Neural progenitor cell (in vitro differentiated cells): Measurements from ENCODE around the gene OR13H1. TPM values are rescaled to one million over a fixed set of nuclear protein-coding genes. Genes with fewer than 3 reads are reported as not detected.

Experiments
- DNase-seq: peaks from one replicate; pipeline ENCODE4 v3.0.0-alpha.2; 2016; ENCODE audit warnings: low spot score
- H2AFZ ChIP-seq: fragments of 200-600 bp; sonication (generic); replicated peaks from 2 replicates; pipeline ENCODE4 v1.6.1; 2016; ENCODE audit warnings: antibody characterized with exemption
- H3F3A ChIP-seq: fragments of 200-600 bp; sonication (generic); 2 replicates; pipeline ENCODE4 v1.6.1; 2016; ENCODE audit warnings: antibody characterized with exemption, low read depth
- H3K27ac ChIP-seq: fragments of 200-600 bp; sonication (generic); 2 replicates; pipeline ENCODE4 v1.5.1; 2016; ENCODE audit warnings: mild to moderate bottlenecking
- H3K27me3 ChIP-seq: fragments of 200-600 bp; sonication (generic); 2 replicates; pipeline ENCODE4 v1.6.1; 2016; ENCODE audit warnings: mild to moderate bottlenecking, moderate library complexity
- H3K36me3 ChIP-seq: fragments of 200-600 bp; sonication (generic); 2 replicates; pipeline ENCODE4 v1.5.1; 2016
- H3K4me1 ChIP-seq: fragments of 200-600 bp; sonication (generic); 2 replicates; pipeline ENCODE4 v1.6.1; 2016; ENCODE audit warnings: mixed run types
- H3K4me2 ChIP-seq: fragments of 200-600 bp; sonication (generic); 2 replicates; pipeline ENCODE4 v1.6.1; 2016
- H3K4me3 ChIP-seq: fragments of 200-600 bp; sonication (generic); 2 replicates; pipeline ENCODE4 v1.5.1; 2016
- H3K79me2 ChIP-seq: fragments of 200-600 bp; sonication (generic); 2 replicates; pipeline ENCODE4 v1.6.1; 2016; ENCODE audit warnings: low read depth
- H3K9ac ChIP-seq: fragments of 200-600 bp; sonication (generic); 2 replicates; pipeline ENCODE4 v1.6.1; 2016
- H3K9me3 ChIP-seq: fragments of 200-600 bp; sonication (generic); 2 replicates; pipeline ENCODE4 v1.5.1; 2016; ENCODE audit warnings: low read depth
- H4K20me1 ChIP-seq: fragments of 200-600 bp; sonication (generic); 2 replicates; pipeline ENCODE4 v1.6.1; 2016; ENCODE audit warnings: low read depth
- H3K27ac Mint-ChIP-seq: 3 replicates; pipeline ENCODE4 v1.8.0; 2021; ENCODE audit warnings: mixed read lengths
- H3K27me3 Mint-ChIP-seq: 2 replicates; pipeline ENCODE4 v1.8.0; 2022; ENCODE audit warnings: low read depth, mild to moderate bottlenecking, inconsistent platforms, moderate library complexity, mixed read lengths; ENCODE audit not compliant: insufficient read depth
- H3K36me3 Mint-ChIP-seq: 3 replicates; pipeline ENCODE4 v1.8.0; 2021; ENCODE audit warnings: mixed read lengths
- H3K4me1 Mint-ChIP-seq: 3 replicates; pipeline ENCODE4 v1.8.0; 2021; ENCODE audit warnings: mixed read lengths
- H3K4me3 Mint-ChIP-seq: 3 replicates; pipeline ENCODE4 v1.8.0; 2021; ENCODE audit warnings: mild to moderate bottlenecking, moderate library complexity, mixed read lengths
- H3K9me3 Mint-ChIP-seq: 3 replicates; pipeline ENCODE4 v1.8.0; 2020; ENCODE audit warnings: mixed read lengths
- CTCF ChIP-seq: fragments of 200-600 bp; sonication (generic); IDR thresholded peaks from 2 replicates; pipeline ENCODE4 v1.5.1; 2017; ENCODE audit warnings: antibody characterized with exemption, mild to moderate bottlenecking
- EZH2 ChIP-seq: fragments of 200-600 bp; sonication (generic); IDR thresholded peaks from 2 replicates; pipeline ENCODE4 v1.6.1; 2017; ENCODE audit warnings: antibody characterized with exemption, mild to moderate bottlenecking, moderate library complexity
- EZH2phosphoT487 ChIP-seq: fragments of 200-600 bp; sonication (generic); IDR thresholded peaks from 2 replicates; pipeline ENCODE4 v1.6.1; 2017; ENCODE audit warnings: antibody characterized with exemption
- total RNA-seq: library from RNA; depleted of rRNA; stranded (reverse); fragments of >200 nt; gene quantifications from 2 replicates; pipeline ENCODE4 v1.2.3, GENCODE V29; 2015; ENCODE audit warnings: low replicate concordance

The OR13H1 gene
- total RNA-seq, 1 donor from 2014 or later, result not detected

GRCh38 chrX:131558562-131558961 lies 14.7 kb downstream of the OR13H1 start:
- no peaks in the 10 kb centered on the region for H3K9me3 ChIP-seq
- H3K4me3 ChIP-seq, result no peak overlapping the region
- Mint-ChIP-seq H3K27me3 (no peaks in the 10 kb centered on the region), H3K4me3 (no peak overlapping the region), H3K9me3 (peaks cover 13% of the 10 kb centered on the region), H3K4me1 (no peaks in the 10 kb centered on the region), H3K36me3 (no peaks in the 10 kb centered on the region), H3K27ac (no peak overlapping the region)
- no peak overlapping the region for H3K9ac ChIP-seq
- H2AFZ ChIP-seq, result no peak overlapping the region
- H3K4me2 ChIP-seq, result no peak overlapping the region
- no peak overlapping the region for H3K27ac ChIP-seq
- no peaks in the 10 kb centered on the region for H3K27me3 ChIP-seq
- TF ChIP-seq CTCF, result no peak
- TF ChIP-seq EZH2, result no peak
- no peak for TF ChIP-seq EZH2phosphoT487
- no peaks in the 10 kb centered on the region for H3K4me1 ChIP-seq
- H4K20me1 ChIP-seq, result no peaks in the 10 kb centered on the region
- H3F3A ChIP-seq, result no peaks in the 10 kb centered on the region
- no peaks in the 10 kb centered on the region for H3K36me3 ChIP-seq
- H3K79me2 ChIP-seq, result peaks cover 5% of the 10 kb centered on the region
- no peak for DNase-seq

GRCh38 chrX:131564553-131565229 lies 20.8 kb downstream of the OR13H1 start:
- H3K9ac ChIP-seq, result no peak overlapping the region
- no peaks in the 10 kb centered on the region for H3K4me1 ChIP-seq
- H3K36me3 ChIP-seq, result no peaks in the 10 kb centered on the region
- peaks cover 5% of the 10 kb centered on the region for H3K79me2 ChIP-seq
- no peak overlapping the region for H3K27ac ChIP-seq
- Mint-ChIP-seq H3K36me3 (no peaks in the 10 kb centered on the region), H3K27ac (no peak overlapping the region), H3K4me1 (no peaks in the 10 kb centered on the region), H3K4me3 (no peak overlapping the region), H3K27me3 (no peaks in the 10 kb centered on the region), H3K9me3 (no peaks in the 10 kb centered on the region)
- no peaks in the 10 kb centered on the region for H3K9me3 ChIP-seq
- no peaks in the 10 kb centered on the region for H3K27me3 ChIP-seq
- no peak overlapping the region for H3K4me2 ChIP-seq
- no peak overlapping the region for H3K4me3 ChIP-seq
- H4K20me1 ChIP-seq, result no peaks in the 10 kb centered on the region
- DNase-seq, result no peak
- H3F3A ChIP-seq, result no peaks in the 10 kb centered on the region
- TF ChIP-seq EZH2phosphoT487 (no peak), EZH2 (no peak), CTCF (no peak)
- no peak overlapping the region for H2AFZ ChIP-seq

GRCh38 chrX:131565909-131566308 lies 22.0 kb downstream of the OR13H1 start:
- no peaks in the 10 kb centered on the region for H3F3A ChIP-seq
- no peaks in the 10 kb centered on the region for H3K9me3 ChIP-seq
- H3K27me3 ChIP-seq, result no peaks in the 10 kb centered on the region
- H3K27ac ChIP-seq, result no peak overlapping the region
- no peaks in the 10 kb centered on the region for H3K36me3 ChIP-seq
- Mint-ChIP-seq H3K4me1 (no peaks in the 10 kb centered on the region), H3K27me3 (no peaks in the 10 kb centered on the region), H3K9me3 (no peaks in the 10 kb centered on the region), H3K4me3 (no peak overlapping the region), H3K27ac (no peak overlapping the region), H3K36me3 (no peaks in the 10 kb centered on the region)
- H3K4me1 ChIP-seq, result no peaks in the 10 kb centered on the region
- no peak overlapping the region for H3K4me2 ChIP-seq
- H4K20me1 ChIP-seq, result no peaks in the 10 kb centered on the region
- H2AFZ ChIP-seq, result no peak overlapping the region
- DNase-seq, result no peak
- no peak overlapping the region for H3K9ac ChIP-seq
- peaks cover 5% of the 10 kb centered on the region for H3K79me2 ChIP-seq
- no peak overlapping the region for H3K4me3 ChIP-seq
- no peak for TF ChIP-seq EZH2phosphoT487
- TF ChIP-seq EZH2, result no peak
- no peak for TF ChIP-seq CTCF
